PC-9 (cell line): ENCODE data around the gene CCNE1. TPM values are rescaled to one million over a fixed set of nuclear protein-coding genes. Genes with fewer than 3 reads are reported as not detected.

Experiments used
- BruUV-seq: library from RNA; stranded (reverse); fragments of 400-500 nt; replicated peaks from 2 replicates; lab custom pipeline; 2021; lab: Mats Ljungman, UMichigan
- CTCF ChIA-PET: fragments of 300-600 bp; sonication (Branson Sonifier 250); formaldehyde crosslinking; loops from one replicate; lab custom pipeline; 2022; ENCODE audit warnings: antibody characterized with exemption; lab: Charles Lee
- POLR2A ChIA-PET: fragments of 300-600 bp; sonication (Branson Sonifier 250); formaldehyde crosslinking; loops from one replicate; lab custom pipeline; 2022; ENCODE audit warnings: antibody characterized with exemption; ENCODE audit not compliant: unreplicated experiment; lab: Charles Lee
- DNase-seq, 2 experiments: peaks; one replicate each; pipeline versions ENCODE4 v3.0.0 to v3.0.0-alpha.2; 2015 to 2022; ENCODE audit warnings: mixed read lengths in 1 of 2
- H2AFZ ChIP-seq: fragments of 200-600 bp; sonication (generic); 2 replicates; pipeline ENCODE4 v1.8.1; 2017; ENCODE audit warnings: antibody characterized with exemption
- H3F3A ChIP-seq: fragments of 200-600 bp; sonication (generic); 2 replicates; pipeline ENCODE4 v1.8.1; 2017; ENCODE audit warnings: antibody characterized with exemption, mild to moderate bottlenecking, low read depth; ENCODE audit not compliant: insufficient read depth
- H3K27ac ChIP-seq: fragments of 200-600 bp; sonication (generic); 2 replicates; pipeline ENCODE4 v1.6.1; 2016; ENCODE audit warnings: mixed run types
- H3K27me3 ChIP-seq: fragments of 200-600 bp; sonication (generic); 2 replicates; pipeline ENCODE4 v1.6.1; 2016; ENCODE audit warnings: low read depth, mixed run types; ENCODE audit not compliant: insufficient read depth
- H3K36me3 ChIP-seq: fragments of 200-600 bp; sonication (generic); 2 replicates; pipeline ENCODE4 v1.6.1; 2016; ENCODE audit warnings: low read depth, mixed run types
- H3K4me1 ChIP-seq: fragments of 200-600 bp; sonication (generic); replicated peaks from 2 replicates; pipeline ENCODE4 v1.6.1; 2016; ENCODE audit warnings: mixed run types; ENCODE audit not compliant: insufficient read depth
- H3K4me2 ChIP-seq: fragments of 200-600 bp; sonication (generic); 2 replicates; pipeline ENCODE4 v1.6.1; 2017; ENCODE audit warnings: mixed run types
- H3K4me3 ChIP-seq: fragments of 200-600 bp; sonication (generic); 2 replicates; pipeline ENCODE4 v1.6.1; 2016; ENCODE audit warnings: mixed run types
- H3K79me2 ChIP-seq: fragments of 200-600 bp; sonication (generic); 2 replicates; pipeline ENCODE4 v1.6.1; 2017; ENCODE audit warnings: low read depth, mixed run types
- H3K9me2 ChIP-seq: fragments of 200-600 bp; sonication (generic); 2 replicates; pipeline ENCODE4 v1.8.1; 2017; ENCODE audit warnings: mild to moderate bottlenecking; ENCODE audit not compliant: insufficient read depth
- H3K9me3 ChIP-seq: fragments of 200-600 bp; sonication (generic); 2 replicates; pipeline ENCODE4 v1.8.1; 2016; ENCODE audit warnings: low read depth; ENCODE audit not compliant: insufficient read depth
- H4K20me1 ChIP-seq: fragments of 200-600 bp; sonication (generic); 2 replicates; pipeline ENCODE4 v1.8.1; 2017; ENCODE audit not compliant: insufficient read depth
- CTCF ChIP-seq: fragments of 200-600 bp; sonication (generic); conservative IDR thresholded peaks from 2 replicates; pipeline ENCODE4 v1.6.1; 2017; ENCODE audit warnings: mixed run types, antibody characterized with exemption, mild to moderate bottlenecking, moderate library complexity
- EZH2 ChIP-seq: fragments of 200-600 bp; sonication (generic); IDR thresholded peaks from 2 replicates; pipeline ENCODE4 v1.8.0; 2017; ENCODE audit warnings: antibody characterized with exemption, low read depth
- intact Hi-C: fragments of 100-400 bp; cut with micrococcal nuclease; formaldehyde crosslinking; loops from one replicate; pipeline ENCODE4 v1.10.0; 2022; ENCODE audit not compliant: unreplicated experiment
- total RNA-seq: library from RNA; stranded (reverse); gene quantifications from 2 replicates; pipeline ENCODE4 v1.2.3, GENCODE V29; 2021

CCNE1 gene
- total RNA-seq, 1 experiment from 2014 or later: 10.6 TPM

- intact Hi-C loops: no loop called here
- ChIA-PET CTCF (no interaction called here), POLR2A (no interaction called here)
- Histone ChIP-seq H3K4me1 (peaks cover 9% of the 10 kb centered on the region; the same call in 1 of the 2 replicates), H3K36me3 (no peaks in the 10 kb centered on the region), H3F3A (peaks cover 14% of the 10 kb centered on the region; the same call in 1 of the 2 replicates), H2AFZ (no peak overlapping the region), H3K79me2 (peaks cover 5% of the 10 kb centered on the region), H4K20me1 (no peaks in the 10 kb centered on the region), H3K27me3 (no peaks in the 10 kb centered on the region), H3K4me3 (no peak overlapping the region), H3K9me2 (no peaks in the 10 kb centered on the region), H3K4me2 (no peak overlapping the region), H3K9me3 (no peaks in the 10 kb centered on the region), H3K27ac (no peak overlapping the region)
- no TSS peak for BruUV-seq
- no peak for TF ChIP-seq CTCF
- no peak for TF ChIP-seq EZH2
- DNase-seq: no peak
Measured at GRCh38 chr19:29807870-29808405, 3.9 kb upstream of the CCNE1 start.

- intact Hi-C loops: loop anchor here (2.0 kb wide), 1 partner anchor 21 kb away; no protein-coding TSS in a partner anchor
- Histone ChIP-seq H4K20me1 (no peaks in the 10 kb centered on the region), H3K4me2 (no peak overlapping the region), H3F3A (peaks cover 18% of the 10 kb centered on the region; the same call in 1 of the 2 replicates), H2AFZ (no peak overlapping the region), H3K27me3 (no peaks in the 10 kb centered on the region), H3K27ac (no peak overlapping the region), H3K9me3 (no peaks in the 10 kb centered on the region), H3K4me1 (peaks cover 9% of the 10 kb centered on the region; the same call in 1 of the 2 replicates), H3K79me2 (peaks cover 7% of the 10 kb centered on the region), H3K9me2 (no peaks in the 10 kb centered on the region), H3K36me3 (no peaks in the 10 kb centered on the region), H3K4me3 (no peak overlapping the region)
- BruUV-seq: no TSS peak
- TF ChIP-seq CTCF (no peak), EZH2 (no peak)
- no peak for DNase-seq
- ChIA-PET POLR2A (no interaction called here), CTCF (no interaction called here)
Measured at GRCh38 chr19:29809795-29810503, 1.8 kb upstream of the CCNE1 start.

GRCh38 chr19:29810504-29810871 lies 1.3 kb upstream of the CCNE1 start:
- no peak overlapping the region for H3K27ac ChIP-seq
- BruUV-seq: no TSS peak
- H3K4me3 ChIP-seq: no peak overlapping the region; the same call in 1 of the 2 replicates
- no peak overlapping the region for H2AFZ ChIP-seq
- TF ChIP-seq EZH2: no peak
- no peak for TF ChIP-seq CTCF
- peak overlapping the region; percentile 83 for H3K4me2 ChIP-seq
- H4K20me1 ChIP-seq: no peaks in the 10 kb centered on the region
- CTCF ChIA-PET: interaction anchor here (0.6 kb wide), 1 partner anchor 80 kb away, joined by 4 read pairs; no protein-coding TSS in a partner anchor
- H3K9me2 ChIP-seq: no peaks in the 10 kb centered on the region
- DNase-seq: no peak
- peaks cover 19% of the 10 kb centered on the region; the same call in 1 of the 2 replicates for H3F3A ChIP-seq
- intact Hi-C loops: loop anchor here (2.0 kb wide), 1 partner anchor 20 kb away; no protein-coding TSS in a partner anchor
- POLR2A ChIA-PET: no interaction called here
- H3K27me3 ChIP-seq: no peaks in the 10 kb centered on the region
- peaks cover 9% of the 10 kb centered on the region; the same call in 1 of the 2 replicates for H3K4me1 ChIP-seq
- no peaks in the 10 kb centered on the region for H3K36me3 ChIP-seq
- H3K9me3 ChIP-seq: no peaks in the 10 kb centered on the region
- peaks cover 7% of the 10 kb centered on the region for H3K79me2 ChIP-seq
